GM12875 (cell line): ENCODE measurements around the gene GAK.

ENCODE experiments used
- H3K4me3 ChIP-seq: one replicate; pipeline ENCODE4 v1.5.1; 2011; ENCODE audit warnings: low read depth, low read length, control low read depth
- CTCF ChIP-seq: IDR thresholded peaks from 2 replicates; pipeline ENCODE4 v1.5.1; 2011; ENCODE audit warnings: low read depth, mild to moderate bottlenecking, control low read depth, inconsistent platforms, low read length, moderate library complexity, borderline replicate concordance; ENCODE audit not compliant: insufficient read depth

GAK gene

GRCh38 chr4:911871-912490, 20.1 kb downstream of the GAK start:
- TF ChIP-seq CTCF = no peak
- no peak overlapping the region for H3K4me3 ChIP-seq

- TF ChIP-seq CTCF = no peak
Measured at GRCh38 chr4:911221-911751, 20.8 kb downstream of the GAK start.

GRCh38 chr4:910366-911091, 21.6 kb downstream of the GAK start:
- no peak overlapping the region for H3K4me3 ChIP-seq
- TF ChIP-seq CTCF = no peak

More at GRCh38 chr4:911221-911751, 20.8 kb downstream of the GAK start:
- H3K4me3 ChIP-seq = no peak overlapping the region

- TF ChIP-seq CTCF = no peak
- no peak overlapping the region for H3K4me3 ChIP-seq
Measured at GRCh38 chr4:909821-910220, 22.3 kb downstream of the GAK start.

GRCh38 chr4:909131-909571, 23.0 kb downstream of the GAK start:
- H3K4me3 ChIP-seq = no peak overlapping the region
- no peak for TF ChIP-seq CTCF

GRCh38 chr4:907691-908425, 24.3 kb downstream of the GAK start:
- TF ChIP-seq CTCF = no peak
- H3K4me3 ChIP-seq = no peak overlapping the region

GRCh38 chr4:907103-907400, 25.1 kb downstream of the GAK start:
- H3K4me3 ChIP-seq = no peak overlapping the region
- TF ChIP-seq CTCF = no peak
